HT-29 (cell line): ENCODE measurements around the gene PCOLCE2. TPM values are rescaled to one million over a fixed set of nuclear protein-coding genes. Genes with fewer than 3 reads are reported as not detected.

Experiments used
- DNase-seq: peaks from one replicate; pipeline ENCODE4 v3.0.0-alpha.2; 2015; ENCODE audit warnings: low spot score
- total RNA-seq: library from RNA; depleted of rRNA; stranded (reverse); fragments of >200 nt; shearing (Covaris generic); gene quantifications from 2 replicates; pipeline ENCODE4 v1.2.3, GENCODE V29; 2014

The PCOLCE2 gene
- total RNA-seq, 1 experiment from 2014 or later = 6.2 TPM

DNA sequence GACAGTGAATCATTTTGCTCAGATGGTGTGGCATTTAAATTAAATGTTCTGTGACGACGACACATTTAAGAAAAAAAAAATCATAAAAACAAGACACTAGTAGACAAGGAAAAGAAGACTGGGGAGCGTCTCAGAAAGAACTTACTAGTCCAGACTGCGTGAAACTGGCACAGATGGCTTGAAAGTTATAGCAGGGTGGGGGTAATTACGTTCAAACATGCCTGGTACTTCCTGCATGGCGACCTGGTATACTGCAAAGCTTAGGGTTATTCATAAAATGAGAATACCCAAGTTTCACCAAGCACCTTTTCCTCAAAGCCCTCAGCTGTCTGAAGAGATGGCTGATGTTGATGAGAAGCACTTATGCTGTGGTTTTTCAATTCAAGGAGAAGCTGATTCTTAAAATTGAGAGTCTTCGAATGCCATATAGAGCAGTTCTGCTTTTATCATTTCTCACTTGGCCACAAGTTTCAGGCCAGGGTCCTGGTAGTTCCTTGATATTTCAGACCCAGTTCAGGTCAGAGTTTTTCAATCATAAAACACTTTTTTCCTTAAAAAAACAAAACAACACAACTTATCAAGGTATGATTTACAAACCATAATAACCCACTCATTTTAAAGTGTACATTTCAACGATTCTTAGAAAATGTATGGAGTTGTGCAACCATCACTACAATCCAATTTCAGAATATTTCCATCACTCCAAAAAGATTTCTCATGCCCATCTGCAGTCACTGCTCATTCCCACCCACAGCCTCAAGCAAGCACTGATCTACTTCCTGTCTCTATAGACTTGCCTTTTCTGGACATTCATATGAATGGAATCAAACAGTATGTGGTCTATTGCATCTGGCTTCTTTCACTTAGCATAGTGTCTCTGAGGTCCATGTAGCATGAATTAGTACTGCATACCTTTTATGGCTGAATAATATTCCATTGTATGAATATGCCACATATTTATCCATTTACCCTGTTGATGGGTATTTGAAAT lies 24.7 kb downstream of the PCOLCE2 start:
- no peak for DNase-seq

DNA sequence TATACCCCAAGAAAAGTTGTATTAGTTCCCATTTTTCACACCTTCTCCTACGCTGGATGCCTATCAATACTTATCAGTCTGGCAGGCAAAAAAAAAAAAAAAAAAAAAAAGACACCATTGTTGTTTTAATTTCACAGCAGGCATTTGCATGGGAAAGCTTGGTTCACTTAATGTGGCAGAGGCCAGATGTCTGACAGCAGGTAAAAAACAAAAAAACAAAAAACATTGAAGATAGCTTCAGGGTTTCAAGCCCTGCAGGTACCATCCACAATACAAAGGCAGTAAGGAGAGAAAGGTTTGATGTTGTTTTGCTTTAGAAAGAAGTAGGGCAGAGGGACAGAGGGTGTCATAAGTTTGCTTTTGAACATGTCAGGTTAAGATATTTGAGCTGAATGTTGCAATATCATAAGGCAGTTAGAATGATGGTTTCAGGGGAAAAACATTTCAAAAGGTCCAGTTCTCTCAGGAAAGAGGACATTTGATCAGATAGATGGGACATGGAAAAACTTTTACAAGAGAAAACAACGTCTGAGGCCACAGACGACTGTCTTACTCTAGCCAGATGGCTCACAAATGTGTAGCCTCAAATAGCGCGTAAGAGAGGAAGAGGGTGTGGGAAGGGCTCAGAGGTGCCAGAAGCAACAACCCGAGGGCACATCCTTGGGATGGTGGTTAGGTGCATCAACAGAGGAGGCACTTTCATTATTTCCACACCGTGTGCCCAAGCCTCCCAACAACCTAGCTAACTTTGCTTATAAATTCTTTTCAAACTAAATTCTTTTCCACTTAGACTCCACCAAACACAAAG lies 25.7 kb downstream of the PCOLCE2 start:
- no peak for DNase-seq

DNA sequence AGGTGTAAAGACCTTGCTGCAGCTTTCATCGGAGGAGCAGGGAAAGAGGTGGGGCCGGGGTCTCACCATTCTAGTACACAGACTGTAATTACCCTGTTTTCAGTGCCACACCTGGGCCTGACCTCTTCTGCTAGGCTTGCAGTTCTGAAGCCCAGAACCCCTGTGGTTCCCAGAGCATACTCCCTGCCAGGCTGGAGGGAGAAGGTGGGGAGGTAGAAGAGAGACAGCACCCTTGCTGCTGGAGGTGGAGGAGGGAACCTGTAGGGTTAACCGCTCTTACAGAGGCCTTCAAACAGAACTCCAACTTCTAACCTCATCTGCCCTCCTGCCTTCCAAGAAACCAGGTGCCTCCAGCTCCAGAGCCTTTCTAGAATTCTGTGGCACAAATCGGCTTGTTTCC lies 27.0 kb downstream of the PCOLCE2 start:
- DNase-seq = no peak

DNA sequence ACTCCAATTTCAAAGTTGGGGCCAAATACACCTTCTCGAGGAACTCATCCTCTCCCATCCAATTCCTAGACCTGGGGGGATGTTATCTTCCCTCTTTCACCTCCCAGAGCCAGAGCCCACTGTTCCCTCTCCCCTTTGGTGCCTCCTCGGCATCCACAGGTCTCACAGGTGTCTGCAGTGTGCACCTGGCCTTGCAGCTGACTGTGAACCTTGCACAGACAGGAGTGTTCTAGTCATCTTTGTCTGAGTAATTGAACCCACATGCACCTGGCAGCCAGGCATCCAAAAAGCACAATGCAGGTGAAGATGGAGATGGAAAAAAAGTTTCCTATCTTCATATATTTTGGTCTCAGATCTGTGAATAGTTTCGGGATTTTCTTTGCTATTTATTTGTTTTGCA lies 30.8 kb downstream of the PCOLCE2 start:
- no peak for DNase-seq

DNA sequence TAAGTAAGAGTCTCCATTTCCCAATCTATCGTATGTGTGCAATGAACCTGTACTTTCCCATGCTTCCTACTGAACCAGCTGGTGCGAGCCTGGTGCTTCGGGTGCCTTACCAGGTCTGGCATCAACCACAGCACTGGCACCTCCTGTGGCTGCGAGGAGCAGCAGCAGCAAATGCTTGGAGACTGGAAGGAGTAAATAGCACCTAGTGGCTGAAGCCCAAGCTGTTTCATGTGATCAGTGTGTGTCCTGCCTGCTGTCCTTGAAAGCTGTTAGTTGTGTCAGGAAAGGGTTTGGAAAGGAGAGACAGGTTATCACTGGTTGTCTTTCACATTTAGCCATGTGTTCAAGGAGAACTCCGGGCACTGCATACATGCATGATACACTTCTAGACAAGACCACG lies 31.8 kb downstream of the PCOLCE2 start:
- DNase-seq = peak; percentile 86

DNA sequence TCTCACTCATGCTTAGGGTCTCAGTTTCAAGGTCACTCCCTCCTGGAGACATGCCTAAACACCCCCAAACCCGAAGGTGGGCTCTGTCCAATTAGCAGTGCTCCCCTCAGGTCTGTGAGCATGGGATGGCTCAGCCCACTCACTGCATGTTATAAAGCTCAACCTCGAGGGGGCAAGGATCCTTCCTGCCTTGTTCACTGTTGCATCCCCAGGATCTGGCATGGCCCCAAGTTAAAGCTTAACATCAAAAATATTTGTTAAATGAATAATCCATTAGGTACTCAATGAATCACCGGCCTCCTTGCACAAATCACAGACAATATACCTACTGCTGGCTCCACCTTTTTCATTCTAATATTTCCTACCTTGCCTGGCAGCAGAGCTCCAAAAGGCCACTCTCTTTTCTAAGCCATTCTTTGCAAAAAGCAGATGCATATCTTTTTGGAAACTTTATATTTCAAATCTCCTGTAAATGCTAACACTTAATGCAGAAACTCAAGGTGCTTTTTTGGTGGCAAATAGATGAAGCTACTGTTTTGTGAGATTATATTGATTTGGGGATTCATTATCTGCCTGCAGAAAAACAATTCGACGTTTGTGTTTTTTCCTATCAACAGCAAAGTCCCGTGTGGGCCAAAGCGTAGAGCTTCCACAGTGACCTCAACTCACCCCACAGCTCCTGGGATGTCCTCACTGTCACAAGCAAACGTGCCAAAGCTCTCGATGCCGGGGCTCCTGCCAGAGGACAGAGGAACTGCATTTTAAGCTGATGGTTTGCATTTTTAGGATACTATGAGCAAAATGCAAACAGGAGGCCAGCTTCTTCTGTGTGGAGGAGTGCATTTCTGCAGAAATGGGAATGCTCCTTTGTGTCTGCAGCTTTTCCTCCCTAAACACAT lies 35.4 kb downstream of the PCOLCE2 start:
- DNase-seq = peak; percentile 89

DNA sequence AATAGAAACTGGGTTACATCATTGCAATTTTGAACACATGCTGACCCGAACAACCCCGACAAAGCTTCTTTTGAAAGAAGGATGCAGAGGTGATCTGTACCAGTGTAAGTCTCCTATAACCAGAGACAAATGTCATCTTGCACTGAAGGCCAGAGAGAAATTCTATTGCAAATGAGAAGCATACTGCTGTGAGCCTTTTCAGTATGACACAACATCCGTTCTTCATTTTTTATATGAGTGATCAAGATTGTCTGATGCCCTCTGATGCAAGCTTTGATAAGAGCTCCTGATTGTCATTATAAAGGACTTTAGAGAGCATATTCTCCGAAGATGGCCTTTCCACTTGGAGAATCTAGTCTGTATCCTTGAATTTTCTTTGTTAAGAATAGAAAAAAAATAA lies 36.9 kb downstream of the PCOLCE2 start:
- DNase-seq = no peak

DNA sequence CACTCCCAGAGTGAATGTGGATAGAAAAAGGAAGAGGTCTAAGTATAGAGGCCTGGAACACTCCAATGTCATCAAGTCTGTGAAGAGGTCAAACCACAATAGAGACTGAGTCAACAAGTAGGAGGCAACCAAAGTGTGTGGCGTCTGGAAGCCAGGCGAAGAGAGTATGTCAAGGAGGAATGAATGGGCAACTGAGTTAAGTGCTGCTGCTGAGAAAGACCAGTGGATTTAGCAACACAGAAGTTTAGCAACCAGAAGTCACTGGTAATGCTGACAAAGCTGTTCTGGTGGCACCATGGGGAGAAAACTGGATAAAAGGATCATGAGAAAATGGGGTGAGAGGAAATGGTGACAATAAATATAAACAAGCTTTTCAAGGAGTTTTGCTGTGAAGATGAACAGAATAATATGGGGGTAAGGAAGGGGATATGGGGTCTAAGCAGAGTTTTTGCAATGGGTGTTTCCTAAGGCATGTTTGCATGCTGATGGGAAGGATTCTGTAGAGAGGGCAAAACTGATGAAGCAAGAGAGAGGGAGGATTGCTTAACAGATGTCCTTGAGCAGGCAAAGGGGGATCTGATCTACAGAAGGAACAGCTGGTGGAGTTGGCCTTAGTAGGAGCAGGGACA lies 38.4 kb downstream of the PCOLCE2 start:
- DNase-seq = peak; percentile 72

DNA sequence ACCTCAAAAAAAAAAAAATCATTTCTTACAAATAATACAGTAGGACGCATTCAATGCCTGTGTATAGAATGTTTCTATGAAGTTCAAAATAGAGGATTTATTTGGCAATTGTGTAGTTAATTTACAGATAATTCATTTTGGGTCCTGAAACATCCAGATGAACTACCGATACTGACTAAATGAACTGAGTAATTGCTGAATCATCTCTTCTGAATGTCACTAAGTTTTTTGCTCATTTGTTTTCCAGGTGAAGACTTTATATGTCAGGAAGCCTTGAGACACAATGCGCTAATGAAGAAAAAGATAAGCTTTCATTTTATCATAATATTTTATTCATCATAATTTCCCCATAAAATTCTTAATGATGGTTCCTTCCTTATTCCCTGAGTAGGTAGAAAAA lies 39.7 kb downstream of the PCOLCE2 start:
- DNase-seq = no peak

DNA sequence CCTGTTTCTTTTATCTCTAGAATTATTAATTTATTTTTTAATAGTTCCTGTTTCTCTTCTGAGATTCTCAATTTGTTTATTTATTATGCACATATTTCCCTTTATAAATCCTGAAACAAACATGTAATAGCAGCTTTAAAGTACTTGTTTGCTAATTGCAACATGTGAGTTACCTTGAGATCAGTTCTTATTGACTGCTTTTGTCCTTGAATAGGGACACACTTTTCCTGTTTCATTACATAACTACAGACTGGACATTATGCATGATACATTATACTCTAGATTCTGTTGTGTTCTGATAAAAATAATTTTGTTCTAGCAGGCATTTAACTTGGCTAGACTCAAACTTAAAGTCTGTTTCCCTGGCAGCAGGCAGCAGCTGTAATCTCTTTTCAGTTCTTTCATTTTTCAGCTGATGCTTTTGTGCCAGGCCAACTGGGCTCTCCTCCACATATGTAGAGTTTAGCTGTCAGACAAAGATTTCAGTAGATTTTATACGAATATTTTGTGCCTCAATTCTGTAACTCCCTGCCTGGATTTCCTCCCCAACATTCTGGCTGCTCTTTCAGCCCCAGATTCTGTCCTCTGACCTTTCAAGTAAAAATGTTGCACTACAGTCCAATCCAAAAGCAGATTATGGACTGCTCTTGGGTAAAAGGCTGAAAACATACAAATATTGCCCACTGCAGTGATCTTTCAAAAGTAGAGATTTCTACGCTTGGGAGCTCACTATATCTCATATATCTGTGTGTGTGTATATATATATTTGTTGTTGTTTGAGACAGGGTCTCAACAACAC lies 41.9 kb downstream of the PCOLCE2 start:
- DNase-seq = no peak

DNA sequence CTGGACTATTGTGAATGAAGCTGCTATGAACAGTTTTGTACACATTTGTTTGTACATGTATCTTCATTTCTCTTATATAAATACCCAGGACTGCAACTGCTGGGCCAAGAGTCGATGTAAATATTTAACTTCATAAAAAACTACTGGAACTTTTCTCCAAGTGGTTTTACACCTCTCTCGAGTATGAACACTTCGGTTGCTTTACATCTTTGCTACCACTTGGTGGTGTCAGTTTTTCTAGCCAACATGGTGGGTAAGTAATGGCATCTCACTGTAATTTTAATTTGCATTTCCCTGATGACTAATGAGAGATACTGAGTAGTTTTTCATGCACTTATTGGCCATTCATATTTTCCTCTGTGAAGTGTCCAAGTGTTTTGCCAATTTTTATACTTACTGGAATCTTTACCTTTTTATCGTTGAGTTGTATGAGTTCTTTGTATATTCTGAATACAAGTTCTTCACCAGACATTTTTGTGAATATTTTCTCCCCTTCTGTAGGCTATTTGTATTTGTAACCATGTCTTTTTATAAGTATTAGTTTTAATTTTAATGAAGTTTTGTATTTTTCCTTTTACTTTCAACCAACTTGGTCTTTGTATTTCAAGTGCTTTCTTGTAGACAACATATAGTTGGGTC lies 44.4 kb downstream of the PCOLCE2 start:
- DNase-seq = peak; percentile 76

DNA sequence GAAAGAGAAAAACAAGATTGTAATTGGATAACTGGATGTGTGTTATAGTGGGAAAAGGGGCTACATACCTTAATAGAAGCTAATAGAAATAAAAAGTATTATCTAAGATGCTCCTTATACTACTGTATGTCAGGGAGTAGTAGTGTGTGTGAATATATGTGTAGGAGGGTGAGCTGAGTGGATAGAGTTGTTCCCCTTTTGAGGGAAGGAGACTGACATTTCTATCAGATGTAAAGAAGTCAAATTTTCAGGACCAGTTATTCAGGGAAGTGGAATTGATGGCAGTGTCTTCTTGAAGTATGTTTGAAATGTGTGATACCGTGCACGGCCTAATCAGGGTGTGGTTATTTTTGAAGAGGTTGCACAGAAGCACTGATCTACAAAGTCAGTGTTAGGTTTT lies 49.1 kb downstream of the PCOLCE2 start:
- DNase-seq = no peak

DNA sequence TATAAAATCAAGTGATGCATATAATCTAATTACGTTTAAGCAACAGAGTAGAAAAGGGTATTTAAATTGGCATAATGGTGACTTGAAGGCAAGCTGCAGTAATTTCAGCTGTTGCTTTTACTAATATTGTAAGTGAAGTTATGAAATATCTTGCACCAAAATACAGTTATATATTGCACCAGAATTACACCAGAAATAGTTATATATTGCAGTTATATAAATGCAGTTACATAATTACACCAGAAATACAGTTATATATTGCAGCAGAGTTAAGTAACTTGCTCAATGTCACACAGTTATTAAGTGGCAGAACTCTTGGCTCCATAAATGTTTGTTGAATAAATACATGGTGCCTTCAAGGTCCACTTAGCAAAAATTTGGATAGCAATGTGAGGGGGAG lies 51.4 kb downstream of the PCOLCE2 start:
- DNase-seq = no peak

DNA sequence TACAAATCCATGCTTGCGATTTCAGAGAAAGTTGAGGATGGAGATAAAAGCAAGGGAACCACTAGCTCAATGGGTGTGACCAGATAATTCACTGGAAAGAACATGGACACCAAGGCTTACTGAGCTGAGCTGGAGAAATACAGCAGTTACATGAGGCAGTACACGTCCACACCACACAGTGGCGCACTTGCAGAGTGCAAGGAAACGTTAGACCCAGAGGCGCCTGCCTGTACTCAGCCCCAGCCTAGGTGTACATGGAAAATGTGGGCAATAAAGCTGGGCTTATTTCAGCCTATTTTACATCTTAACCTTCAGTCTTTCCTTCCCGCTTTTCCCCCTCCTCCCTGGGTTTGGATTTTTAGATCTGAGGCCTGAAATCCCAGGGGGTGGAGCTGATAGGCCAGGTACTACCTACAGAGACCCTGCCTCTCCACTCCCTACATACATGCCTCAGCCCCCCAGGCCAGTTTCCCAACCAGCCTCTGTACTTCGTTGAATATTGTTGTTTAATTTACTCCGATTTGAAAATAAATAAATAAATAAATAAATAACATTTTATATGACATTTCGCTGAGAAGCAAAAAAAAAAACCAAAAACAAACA lies 60.1 kb downstream of the PCOLCE2 start:
- peak; percentile 89 for DNase-seq

DNA sequence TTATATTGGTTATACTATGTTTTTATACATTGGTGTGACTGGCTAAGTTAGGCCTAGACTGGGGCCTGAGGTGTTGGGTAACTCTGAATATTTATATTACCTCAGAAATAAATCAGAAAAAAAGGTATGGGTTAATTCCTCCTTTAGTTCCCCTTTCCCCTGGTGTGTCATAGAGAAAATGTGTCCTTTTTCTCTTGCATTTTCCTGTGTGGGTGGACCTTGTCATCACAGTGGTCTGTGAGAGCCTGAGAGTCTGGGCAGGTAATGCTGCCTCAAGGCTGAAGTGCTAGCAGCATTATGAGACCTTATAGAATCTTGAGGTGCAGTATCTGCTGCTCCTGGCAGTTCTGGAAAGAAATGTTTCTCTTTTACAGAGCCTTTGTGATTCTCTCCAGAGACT lies 69.7 kb downstream of the PCOLCE2 start:
- DNase-seq = no peak

DNA sequence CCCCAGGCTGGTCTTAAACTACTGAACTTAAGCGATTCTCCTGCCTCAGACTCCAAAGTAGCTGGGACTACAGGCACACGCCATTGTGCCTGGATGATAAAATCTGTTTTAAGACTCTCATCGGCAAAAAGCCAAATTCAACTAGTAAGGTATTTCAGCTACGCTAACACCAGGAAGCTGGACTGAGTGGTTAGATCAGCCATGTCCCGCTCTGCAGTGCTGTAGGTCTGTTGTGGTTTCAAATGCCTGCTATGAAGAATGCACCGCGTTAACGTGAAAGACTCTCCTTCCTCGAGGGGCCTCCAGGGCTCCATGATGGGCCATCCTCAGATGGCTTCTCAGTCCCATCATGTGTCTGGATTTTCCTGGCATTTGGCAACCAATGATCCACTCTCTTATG lies 70.2 kb downstream of the PCOLCE2 start:
- no peak for DNase-seq

DNA sequence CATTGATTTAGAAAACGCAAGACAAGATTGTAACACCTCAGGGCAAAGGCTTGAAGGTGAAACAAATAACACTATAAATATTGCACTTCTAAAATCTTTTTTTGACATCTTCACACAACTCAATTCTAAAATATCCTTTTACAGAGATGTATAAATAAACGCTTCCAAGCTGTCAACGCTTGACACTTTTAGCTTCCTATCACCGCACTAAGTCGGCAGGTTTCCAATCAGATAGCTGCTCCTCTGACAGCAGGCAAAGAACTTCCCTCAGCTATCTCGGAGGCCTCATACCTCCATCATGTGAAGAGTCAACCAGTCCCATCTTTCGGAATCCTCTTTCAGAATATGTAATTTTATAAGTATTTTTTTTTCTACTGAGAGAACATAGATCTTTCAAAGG lies 71.0 kb downstream of the PCOLCE2 start:
- no peak for DNase-seq

DNA sequence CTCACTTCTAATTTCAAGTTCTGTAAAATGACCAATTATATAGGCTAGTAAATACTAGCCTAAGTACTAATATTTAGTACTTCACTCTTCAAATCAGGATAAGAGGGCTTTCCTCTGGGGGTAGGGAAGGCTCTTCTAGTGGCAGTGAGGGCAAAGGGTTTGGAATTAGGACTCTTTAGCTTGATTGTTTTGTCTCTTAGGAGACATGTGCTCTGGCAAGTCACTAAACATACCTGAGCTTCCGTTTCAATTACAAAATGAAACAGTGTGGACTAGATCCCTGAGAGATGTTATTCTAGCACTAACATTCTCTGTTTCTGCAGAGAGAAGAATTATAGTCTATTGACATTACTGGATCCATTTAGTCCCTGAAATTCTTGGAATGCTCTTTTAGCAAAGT lies 71.5 kb downstream of the PCOLCE2 start:
- no peak for DNase-seq

DNA sequence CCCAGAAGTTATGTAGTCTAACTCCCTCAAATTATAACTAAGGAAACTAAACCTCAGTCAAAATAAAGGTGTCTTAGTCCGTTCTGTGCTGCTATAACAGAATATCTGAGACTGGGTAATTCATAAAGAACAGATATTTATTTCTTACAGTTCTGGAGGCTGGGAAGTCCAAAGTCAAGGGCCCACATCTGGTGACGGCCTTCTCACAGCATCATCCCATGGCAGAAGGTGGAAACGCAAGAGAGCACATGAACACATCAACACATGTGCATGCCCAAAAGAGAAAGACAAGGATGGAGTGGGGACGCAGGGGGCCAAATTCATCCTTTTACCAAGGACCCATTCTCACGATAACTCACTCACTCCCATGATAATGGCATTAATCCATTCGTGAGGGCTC lies 73.1 kb downstream of the PCOLCE2 start:
- DNase-seq = no peak
